H9 (cell line): ENCODE results near the gene SLC7A11. TPM values are rescaled to one million over a fixed set of nuclear protein-coding genes. Genes with fewer than 3 reads are reported as not detected.

ENCODE experiments used
- DNase-seq: peaks from one replicate; pipeline ENCODE4 v3.0.0-alpha.2; 2017
- H2AFZ ChIP-seq: one replicate; pipeline ENCODE4 v1.6.1; 2013; ENCODE audit warnings: mild to moderate bottlenecking, low read length, control low read depth, moderate library complexity
- H2AK5ac ChIP-seq: 2 replicates; pipeline ENCODE4 v1.6.1; 2013; ENCODE audit warnings: low read length, control low read depth, mixed read lengths; ENCODE audit not compliant: insufficient read length
- H2BK120ac ChIP-seq: one replicate; pipeline ENCODE4 v1.6.1; 2013; ENCODE audit warnings: low read depth, mild to moderate bottlenecking, low read length, control low read depth, inconsistent platforms; ENCODE audit not compliant: poor library complexity, severe bottlenecking
- H2BK12ac ChIP-seq: 2 replicates; pipeline ENCODE4 v1.6.1; 2013; ENCODE audit warnings: low read length, control low read depth, mixed read lengths, low read depth; ENCODE audit not compliant: insufficient read length
- H2BK15ac ChIP-seq: 2 replicates; pipeline ENCODE4 v1.6.1; 2013; ENCODE audit warnings: low read depth, low read length, control low read depth
- H2BK20ac ChIP-seq: one replicate; pipeline ENCODE4 v1.6.1; 2013; ENCODE audit warnings: low read depth, mild to moderate bottlenecking, low read length, control low read depth, inconsistent platforms; ENCODE audit not compliant: poor library complexity, severe bottlenecking
- H2BK5ac ChIP-seq: 2 replicates; pipeline ENCODE4 v1.6.1; 2013; ENCODE audit warnings: low read length, control low read depth, mixed read lengths; ENCODE audit not compliant: insufficient read length
- H3K14ac ChIP-seq: 2 replicates; pipeline ENCODE4 v1.6.1; 2013; ENCODE audit warnings: low read length, control low read depth; ENCODE audit not compliant: insufficient read depth
- H3K18ac ChIP-seq: 2 replicates; pipeline ENCODE4 v1.6.1; 2013; ENCODE audit warnings: low read depth, mild to moderate bottlenecking, mixed read lengths, low read length, control low read depth; ENCODE audit not compliant: insufficient read length
- H3K23ac ChIP-seq: 2 replicates; pipeline ENCODE4 v1.6.1; 2013; ENCODE audit warnings: low read length, control low read depth, mixed read lengths, low read depth; ENCODE audit not compliant: insufficient read length
- H3K23me2 ChIP-seq: 2 replicates; pipeline ENCODE4 v1.6.1; 2013; ENCODE audit warnings: low read depth, mild to moderate bottlenecking, mixed read lengths, low read length, control low read depth; ENCODE audit not compliant: insufficient read length, poor library complexity, severe bottlenecking
- H3K27ac ChIP-seq: 2 replicates; pipeline ENCODE4 v1.5.1; 2013; ENCODE audit warnings: low read length, control low read depth, mixed read lengths, low read depth; ENCODE audit not compliant: insufficient read length
- H3K27me3 ChIP-seq: 2 replicates; pipeline ENCODE4 v1.6.1; 2013; ENCODE audit warnings: low read length, control low read depth, inconsistent platforms; ENCODE audit not compliant: insufficient read depth
- H3K4ac ChIP-seq: 2 replicates; pipeline ENCODE4 v1.6.1; 2013; ENCODE audit warnings: low read depth, mild to moderate bottlenecking, control low read depth, inconsistent platforms, low read length, moderate library complexity
- H3K4me1 ChIP-seq: 2 replicates; pipeline ENCODE4 v1.6.1; 2013; ENCODE audit warnings: low read length, control low read depth, inconsistent platforms; ENCODE audit not compliant: insufficient read depth
- H3K4me2 ChIP-seq: 2 replicates; pipeline ENCODE4 v1.6.1; 2013; ENCODE audit warnings: low read length, control low read depth, mixed read lengths; ENCODE audit not compliant: insufficient read length, insufficient read depth
- H3K56ac ChIP-seq: 2 replicates; pipeline ENCODE4 v1.6.1; 2013; ENCODE audit warnings: low read depth, mild to moderate bottlenecking, mixed read lengths, low read length, control low read depth; ENCODE audit not compliant: insufficient read length
- H3K79me1 ChIP-seq: 2 replicates; pipeline ENCODE4 v1.6.1; 2013; ENCODE audit warnings: low read depth, mild to moderate bottlenecking, moderate library complexity, low read length, control low read depth, inconsistent platforms; ENCODE audit not compliant: insufficient read depth, poor library complexity, severe bottlenecking
- H3K79me2 ChIP-seq: 2 replicates; pipeline ENCODE4 v1.6.1; 2013; ENCODE audit warnings: low read length, control low read depth, inconsistent platforms; ENCODE audit not compliant: insufficient read depth
- H3K9ac ChIP-seq: 2 replicates; pipeline ENCODE4 v1.6.1; 2013; ENCODE audit warnings: low read length, control low read depth, mixed read lengths; ENCODE audit not compliant: insufficient read length; ENCODE audit errors: extremely low read depth
- H3K9me3 ChIP-seq: one replicate; pipeline ENCODE4 v1.6.1; 2013; ENCODE audit warnings: low read depth, low read length, inconsistent platforms; ENCODE audit not compliant: control insufficient read depth
- H3T11ph ChIP-seq: one replicate; pipeline ENCODE4 v1.6.1; 2013; ENCODE audit warnings: mild to moderate bottlenecking, low read length, control low read depth, inconsistent platforms
- H4K20me1 ChIP-seq: one replicate; pipeline ENCODE4 v1.6.1; 2013; ENCODE audit not compliant: control insufficient read depth, insufficient read length, insufficient read depth
- H4K5ac ChIP-seq: 2 replicates; pipeline ENCODE4 v1.6.1; 2013; ENCODE audit warnings: low read depth, mild to moderate bottlenecking, mixed read lengths, low read length, control low read depth; ENCODE audit not compliant: insufficient read length
- H4K8ac ChIP-seq: replicated peaks from 2 replicates; pipeline ENCODE4 v1.6.1; 2013; ENCODE audit warnings: low read length, control low read depth, mixed read lengths, low read depth; ENCODE audit not compliant: insufficient read length
- H4K91ac ChIP-seq: 2 replicates; pipeline ENCODE4 v1.6.1; 2013; ENCODE audit warnings: low read depth, mild to moderate bottlenecking, moderate library complexity, mixed read lengths, low read length, control low read depth; ENCODE audit not compliant: insufficient read length
- H3K27ac Mint-ChIP-seq, 3 experiments: 2 replicates in 2 of 3; 3 replicates in 1 of 3; pipeline ENCODE4 v1.8.0; 2020 to 2021; ENCODE audit warnings: mixed read lengths in 3 of 3, mild to moderate bottlenecking in 1 of 3, moderate library complexity in 1 of 3
- H3K27me3 Mint-ChIP-seq: 2 replicates; pipeline ENCODE4 v1.8.0; 2021; ENCODE audit warnings: low read depth, mild to moderate bottlenecking, moderate library complexity, mixed read lengths
- H3K36me3 Mint-ChIP-seq, 3 experiments: 2 replicates in 2 of 3; 3 replicates in 1 of 3; pipeline ENCODE4 v1.8.0; 2020 to 2021; ENCODE audit warnings: low read depth in 3 of 3, mixed read lengths in 3 of 3; ENCODE audit not compliant: insufficient read depth in 1 of 3
- H3K4me1 Mint-ChIP-seq, 2 experiments: 2 replicates each; pipeline ENCODE4 v1.8.0; 2020; ENCODE audit warnings: mixed read lengths in 2 of 2
- H3K4me3 Mint-ChIP-seq, 2 experiments: 2 replicates in 1 of 2; 3 replicates in 1 of 2; pipeline ENCODE4 v1.8.0; 2020 to 2021; ENCODE audit warnings: mild to moderate bottlenecking in 2 of 2, mixed read lengths in 2 of 2, moderate library complexity in 1 of 2
- H3K9me3 Mint-ChIP-seq, 2 experiments: 2 replicates in 1 of 2; 3 replicates in 1 of 2; pipeline ENCODE4 v1.8.0; 2020; ENCODE audit warnings: mild to moderate bottlenecking in 2 of 2, mixed read lengths in 2 of 2, moderate library complexity in 1 of 2
- total RNA-seq: library from RNA; stranded (reverse); gene quantifications from 2 replicates; pipeline ENCODE4 v1.2.1, GENCODE V29; 2021
- TF ChIP-seq, protein P1 (sequence below): fragments of 200-600 bp; sonication (generic); conservative IDR thresholded peaks from 3 replicates; pipeline ENCODE4 v1.8.0; 2021; ENCODE audit warnings: antibody characterized with exemption, mild to moderate bottlenecking

Gene SLC7A11
- total RNA-seq, 1 experiment from 2014 or later = 19.8 TPM

DNA sequence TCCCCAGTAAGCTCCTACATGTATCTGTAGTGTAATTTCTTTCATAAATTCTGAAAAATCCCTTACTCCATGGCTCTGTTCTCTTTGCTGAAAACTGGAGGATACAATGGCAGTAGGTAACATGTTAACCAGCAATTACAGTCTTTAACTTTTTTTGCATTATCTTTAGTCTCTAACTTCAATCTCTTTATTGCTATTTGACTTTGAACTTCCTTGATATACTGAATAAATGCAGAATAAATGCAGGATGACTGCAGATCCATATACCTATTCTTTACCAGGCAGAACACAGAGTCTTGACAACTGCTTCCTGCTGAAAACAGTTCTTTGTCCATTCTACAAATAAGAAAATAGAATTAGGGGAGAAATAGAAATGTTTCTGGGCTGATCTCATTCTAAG lies 101.3 kb downstream of the SLC7A11 start:
- TF ChIP-seq, protein P1, sequence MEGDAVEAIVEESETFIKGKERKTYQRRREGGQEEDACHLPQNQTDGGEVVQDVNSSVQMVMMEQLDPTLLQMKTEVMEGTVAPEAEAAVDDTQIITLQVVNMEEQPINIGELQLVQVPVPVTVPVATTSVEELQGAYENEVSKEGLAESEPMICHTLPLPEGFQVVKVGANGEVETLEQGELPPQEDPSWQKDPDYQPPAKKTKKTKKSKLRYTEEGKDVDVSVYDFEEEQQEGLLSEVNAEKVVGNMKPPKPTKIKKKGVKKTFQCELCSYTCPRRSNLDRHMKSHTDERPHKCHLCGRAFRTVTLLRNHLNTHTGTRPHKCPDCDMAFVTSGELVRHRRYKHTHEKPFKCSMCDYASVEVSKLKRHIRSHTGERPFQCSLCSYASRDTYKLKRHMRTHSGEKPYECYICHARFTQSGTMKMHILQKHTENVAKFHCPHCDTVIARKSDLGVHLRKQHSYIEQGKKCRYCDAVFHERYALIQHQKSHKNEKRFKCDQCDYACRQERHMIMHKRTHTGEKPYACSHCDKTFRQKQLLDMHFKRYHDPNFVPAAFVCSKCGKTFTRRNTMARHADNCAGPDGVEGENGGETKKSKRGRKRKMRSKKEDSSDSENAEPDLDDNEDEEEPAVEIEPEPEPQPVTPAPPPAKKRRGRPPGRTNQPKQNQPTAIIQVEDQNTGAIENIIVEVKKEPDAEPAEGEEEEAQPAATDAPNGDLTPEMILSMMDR = no peak
- Histone ChIP-seq H3K4me2 (no peak overlapping the region), H3K23me2 (no peaks in the 10 kb centered on the region)

More for the DNA sequence above, 101.3 kb downstream of the SLC7A11 start:
- Histone ChIP-seq H3K79me1 (no peaks in the 10 kb centered on the region), H3K14ac (no peak overlapping the region), H3K9me3 (no peaks in the 10 kb centered on the region), H3K27ac (no peak overlapping the region), H3K23ac (no peak overlapping the region), H3K79me2 (no peaks in the 10 kb centered on the region), H3T11ph (no peak overlapping the region), H2BK15ac (no peak overlapping the region), H3K4ac (no peak overlapping the region), H2BK12ac (no peak overlapping the region), H2BK20ac (no peak overlapping the region), H4K91ac (no peak overlapping the region), H3K9ac (no peak overlapping the region), H2AK5ac (no peak overlapping the region), H2BK5ac (no peak overlapping the region), H3K18ac (no peak overlapping the region), H2AFZ (no peak overlapping the region), H3K56ac (no peak overlapping the region), H4K8ac (no peak overlapping the region), H3K4me1 (no peaks in the 10 kb centered on the region), H4K20me1 (no peaks in the 10 kb centered on the region), H4K5ac (no peak overlapping the region), H3K27me3 (no peaks in the 10 kb centered on the region), H2BK120ac (peak overlapping the region; percentile 23)
- no peaks in the 10 kb centered on the region for H3K9me3 Mint-ChIP-seq
- no peak overlapping the region for H3K27ac Mint-ChIP-seq
- H3K4me3 Mint-ChIP-seq = no peak overlapping the region
- H3K27me3 Mint-ChIP-seq = no peaks in the 10 kb centered on the region
- no peaks in the 10 kb centered on the region for H3K36me3 Mint-ChIP-seq
- H3K4me1 Mint-ChIP-seq = no peaks in the 10 kb centered on the region
- DNase-seq = no peak
